Hematopoietic multipotent progenitor cell (in vitro differentiated cells): Measurements from ENCODE around the gene IL1A. TPM values are rescaled to one million over a fixed set of nuclear protein-coding genes. Genes with fewer than 3 reads are reported as not detected.
"Not testable (repeated sequence)": the region's sequence is repeated elsewhere in the genome, so short reads cannot be mapped to it uniquely, and the experiment has no call there.

Experiments
- DNase-seq, 3 donors: peaks; one replicate each; pipeline ENCODE4 v3.0.0-alpha.2; 2011 to 2015; ENCODE audit warnings: low read depth in 2 of 3, low spot score in 2 of 3
- total RNA-seq: library from RNA; depleted of rRNA; stranded (reverse); fragments of >200 nt; gene quantifications from one replicate; pipeline ENCODE4 v1.2.3, GENCODE V29; 2012

Gene IL1A, protein sequence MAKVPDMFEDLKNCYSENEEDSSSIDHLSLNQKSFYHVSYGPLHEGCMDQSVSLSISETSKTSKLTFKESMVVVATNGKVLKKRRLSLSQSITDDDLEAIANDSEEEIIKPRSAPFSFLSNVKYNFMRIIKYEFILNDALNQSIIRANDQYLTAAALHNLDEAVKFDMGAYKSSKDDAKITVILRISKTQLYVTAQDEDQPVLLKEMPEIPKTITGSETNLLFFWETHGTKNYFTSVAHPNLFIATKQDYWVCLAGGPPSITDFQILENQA
- total RNA-seq = under 0.01 TPM

DNA sequence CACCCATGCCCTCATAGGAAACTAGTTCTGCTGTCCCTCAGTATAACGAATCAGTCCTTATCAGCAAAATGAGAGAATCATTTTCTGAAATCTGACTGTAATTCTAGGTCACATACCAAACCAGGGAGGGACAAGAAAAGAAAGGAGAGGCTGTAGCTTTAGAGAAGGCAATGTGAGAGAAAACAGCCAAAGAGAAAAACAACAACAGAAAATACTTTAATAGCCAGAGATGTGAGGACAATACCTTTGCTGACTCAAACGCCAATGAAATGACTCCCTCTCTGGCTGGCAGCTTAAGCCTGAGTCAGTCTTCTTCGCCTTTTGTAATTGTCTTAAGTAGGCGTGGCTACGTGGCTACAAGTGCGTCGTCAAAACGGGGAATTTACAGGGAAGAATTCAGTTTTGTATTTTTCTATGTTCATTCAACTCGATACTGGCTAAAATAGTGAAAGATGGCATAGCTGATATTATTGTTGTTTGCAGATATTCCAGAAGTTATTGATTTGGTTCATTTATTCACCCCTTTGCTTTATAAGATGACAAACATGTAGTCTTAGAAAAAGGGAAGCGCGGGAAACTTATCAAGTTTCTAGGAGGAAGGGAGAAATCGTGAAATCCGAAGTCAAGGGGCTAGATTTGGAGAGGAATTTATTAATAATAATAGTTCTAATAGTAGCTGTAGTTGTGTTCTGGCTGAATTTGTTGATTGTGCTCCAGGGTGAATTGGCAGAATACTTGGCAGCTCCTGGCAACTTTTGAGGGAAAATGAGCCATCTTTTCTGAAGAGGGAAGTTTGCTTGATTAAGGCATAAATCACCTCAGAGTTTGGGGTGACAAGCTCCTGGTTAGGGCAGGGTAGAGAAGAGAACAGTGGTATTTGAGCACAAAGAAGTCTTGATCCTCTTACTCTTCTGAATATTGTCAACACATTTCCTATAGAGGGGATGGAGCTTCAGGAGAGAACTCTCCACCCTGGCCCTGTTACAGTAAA, at the start of gene IL1A:
IL1A (minus strand) TSS at position 295 of the 991 bp plus-strand sequence. CDS start 723 bp downstream, outside the sequence.
- peak in 1 of 3 donors; percentile 36 for DNase-seq

DNA sequence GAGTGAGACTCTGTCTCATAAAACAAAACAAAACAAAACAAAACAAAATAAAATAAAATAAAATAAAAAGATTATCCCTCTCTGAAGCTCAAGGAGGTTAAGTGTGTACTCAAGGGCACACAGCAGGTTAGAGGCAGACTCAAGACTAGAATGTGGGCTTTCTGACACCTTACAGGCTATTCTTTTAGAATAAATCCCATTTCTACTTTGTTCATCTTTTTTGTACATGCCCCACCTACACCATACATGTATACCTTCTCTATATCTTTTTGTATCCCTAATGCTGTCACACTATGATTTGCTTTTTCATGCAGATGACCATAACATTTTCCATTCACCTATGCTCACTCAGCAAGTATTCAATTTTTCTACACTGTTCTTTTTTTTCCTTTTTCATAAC, 49.7 kb upstream of the IL1A start:
- no peak for DNase-seq

DNA sequence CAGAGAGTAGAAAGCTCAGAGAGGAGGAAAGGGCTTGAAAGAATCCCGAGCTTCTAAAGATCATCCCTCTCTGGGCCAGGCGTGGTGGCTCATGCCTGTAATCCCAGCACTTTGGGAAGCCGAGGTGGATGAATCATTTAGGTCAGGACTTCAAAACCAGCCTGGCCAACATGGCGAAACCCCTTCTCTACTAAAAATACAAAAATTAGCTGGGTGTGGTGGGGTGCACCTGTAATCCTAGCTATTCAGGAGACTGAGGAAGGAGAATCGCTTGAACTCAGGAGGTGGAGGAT, 49.3 kb upstream of the IL1A start:
- not testable (repeated sequence) for DNase-seq

DNA sequence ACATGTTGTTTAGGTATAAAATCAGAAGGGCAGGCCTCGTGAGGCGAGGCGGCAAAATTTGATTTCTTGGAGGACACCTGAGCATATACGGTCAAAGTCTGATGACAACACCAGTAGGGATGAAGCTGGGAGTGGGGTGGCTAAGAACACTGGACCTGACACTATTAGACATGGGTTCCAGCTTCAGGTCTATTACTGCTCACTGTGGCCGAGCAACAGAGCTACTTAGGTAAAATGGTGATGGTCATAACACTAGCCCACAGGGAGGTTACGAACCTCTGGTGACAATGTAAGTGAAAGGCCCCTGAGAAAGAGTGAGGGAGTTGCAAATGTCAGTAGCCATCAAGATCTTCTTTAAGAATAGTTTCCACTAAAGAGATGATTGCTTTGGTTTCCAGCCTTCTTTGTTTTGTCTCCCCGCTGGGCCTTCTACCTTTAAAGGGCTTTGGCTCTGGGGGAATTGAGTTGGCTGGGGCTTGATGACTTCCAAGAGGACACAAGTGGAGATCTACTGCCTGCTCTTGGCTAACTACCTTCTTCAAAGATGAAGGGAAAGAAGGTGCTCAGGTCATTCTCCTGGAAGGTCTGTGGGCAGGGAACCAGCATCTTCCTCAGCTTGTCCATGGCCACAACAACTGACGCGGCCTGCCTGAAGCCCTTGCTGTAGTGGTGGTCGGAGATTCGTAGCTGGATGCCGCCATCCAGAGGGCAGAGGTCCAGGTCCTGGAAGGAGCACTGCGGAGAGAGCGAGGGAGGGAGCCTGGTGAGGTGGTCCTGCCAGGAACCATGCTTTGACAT, 48.7 kb upstream of the IL1A start:
- no peak for DNase-seq

DNA sequence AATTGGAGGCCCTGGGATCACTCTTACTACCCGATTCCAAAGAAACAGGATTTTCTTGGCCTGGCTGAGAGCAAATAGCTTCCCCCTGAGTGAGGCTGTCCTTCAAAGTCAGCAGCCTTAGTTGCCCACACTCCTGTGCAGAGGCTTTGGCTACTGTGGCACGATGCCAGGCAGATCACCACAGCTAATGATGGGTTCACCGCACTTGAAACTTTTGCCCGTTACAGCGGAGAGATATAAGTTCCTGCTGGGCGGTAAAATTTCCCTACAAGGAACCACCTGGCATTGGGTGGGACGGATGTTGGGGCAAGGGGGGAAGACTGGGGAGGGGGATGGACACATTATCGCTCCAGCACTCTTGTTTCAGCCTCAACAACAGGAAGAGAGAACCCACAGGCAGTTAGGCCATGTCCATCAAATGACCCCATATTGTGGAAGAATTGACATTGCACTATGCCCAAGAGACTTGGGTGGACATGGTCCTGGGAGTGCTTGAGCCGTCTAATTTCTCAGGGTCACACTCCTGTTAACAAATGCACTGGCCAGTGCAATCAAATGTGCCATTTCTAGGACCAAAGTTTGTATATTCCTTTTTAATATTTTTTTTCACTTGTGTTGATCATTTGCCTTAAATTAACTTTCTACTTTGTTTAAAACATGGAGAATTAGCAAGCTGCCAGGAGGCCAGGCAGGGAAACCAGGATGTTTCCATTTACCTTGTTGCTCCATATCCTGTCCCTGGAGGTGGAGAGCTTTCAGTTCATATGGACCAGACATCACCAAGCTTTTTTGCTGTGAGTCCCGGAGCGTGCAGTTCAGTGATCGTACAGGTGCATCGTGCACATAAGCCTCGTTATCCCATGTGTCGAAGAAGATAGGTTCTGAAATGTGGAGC, 47.9 kb upstream of the IL1A start:
- peak in 2 of 3 donors; percentile 79 to 96 for DNase-seq

DNA sequence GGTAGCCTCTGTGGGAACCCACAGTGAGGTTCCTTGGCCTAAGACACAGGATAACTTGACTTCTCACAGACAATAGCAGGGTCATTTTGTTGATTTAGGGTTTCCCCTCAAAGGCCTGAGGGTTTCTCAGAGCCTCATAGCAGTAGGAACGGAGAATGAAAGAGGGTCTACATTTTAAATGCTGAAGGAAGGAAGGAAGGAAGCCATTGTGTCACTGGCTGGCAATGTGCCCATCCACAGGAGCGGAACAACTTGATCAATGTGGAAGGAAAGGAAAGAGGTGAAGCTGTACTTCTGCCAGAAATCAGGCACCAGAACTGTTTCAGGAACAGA, 47.2 kb upstream of the IL1A start:
- peak in 2 of 3 donors; percentile 59 to 68 for DNase-seq

DNA sequence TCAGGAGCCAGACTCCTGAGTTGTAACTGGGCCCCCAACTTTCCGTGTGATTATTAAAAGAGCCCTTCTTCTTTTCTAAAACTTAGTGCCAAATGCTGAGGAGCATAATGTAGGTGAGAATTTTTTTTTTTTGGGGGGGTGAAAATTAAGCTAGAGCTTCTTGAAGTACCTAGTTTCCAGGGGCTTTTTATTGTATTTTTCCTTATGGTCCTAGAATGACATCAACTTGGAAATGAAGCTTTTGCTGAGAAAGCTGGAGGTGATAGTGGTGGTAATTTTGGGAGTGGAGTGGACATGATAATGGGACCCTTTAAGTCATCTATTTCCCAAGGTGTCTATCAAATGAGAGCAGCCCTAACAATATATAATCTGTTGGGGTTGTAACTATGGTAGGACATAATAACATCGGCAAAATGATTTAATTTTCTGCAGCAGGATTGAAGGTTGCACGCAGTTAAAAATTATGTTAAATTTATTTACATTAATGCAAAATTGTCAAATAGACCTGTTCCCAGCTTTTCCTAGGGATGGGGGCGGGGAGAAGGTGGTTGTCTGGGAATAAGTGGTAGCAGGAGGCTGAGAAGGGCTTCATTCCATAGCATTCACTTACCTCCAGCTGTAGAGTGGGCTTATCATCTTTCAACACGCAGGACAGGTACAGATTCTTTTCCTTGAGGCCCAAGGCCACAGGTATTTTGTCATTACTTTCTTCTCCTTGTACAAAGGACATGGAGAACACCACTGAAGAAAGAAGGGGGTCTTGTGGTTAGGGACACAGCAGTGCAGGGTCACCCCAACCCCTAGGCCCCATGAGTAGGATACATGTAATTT, 46.6 kb upstream of the IL1A start:
- DNase-seq = no peak

DNA sequence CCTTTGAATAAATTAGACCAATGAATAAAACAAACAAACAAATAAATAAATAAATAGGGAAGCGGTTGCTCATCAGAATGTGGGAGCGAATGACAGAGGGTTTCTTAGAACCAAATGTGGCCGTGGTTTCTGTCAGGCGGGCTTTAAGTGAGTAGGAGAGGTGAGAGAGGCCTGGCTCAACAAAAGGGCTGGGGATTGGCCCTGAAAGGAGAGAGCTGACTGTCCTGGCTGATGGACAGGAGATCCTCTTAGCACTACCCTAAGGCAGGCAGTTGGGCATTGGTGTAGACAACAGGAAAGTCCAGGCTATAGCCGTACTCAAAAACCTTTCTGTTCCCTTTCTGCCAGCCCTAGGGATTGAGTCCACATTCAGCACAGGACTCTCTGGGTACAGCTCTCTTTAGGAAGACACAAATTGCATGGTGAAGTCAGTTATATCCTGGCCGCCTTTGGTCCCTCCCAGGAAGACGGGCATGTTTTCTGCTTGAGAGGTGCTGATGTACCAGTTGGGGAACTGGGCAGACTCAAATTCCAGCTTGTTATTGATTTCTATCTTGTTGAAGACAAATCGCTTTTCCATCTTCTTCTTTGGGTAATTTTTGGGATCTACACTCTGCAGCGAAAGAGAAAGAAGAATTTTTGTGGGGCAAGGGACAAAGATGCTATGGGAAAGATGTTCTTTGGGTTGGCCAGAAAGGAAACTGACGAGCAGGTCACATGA, 45.8 kb upstream of the IL1A start:
- no peak for DNase-seq

DNA sequence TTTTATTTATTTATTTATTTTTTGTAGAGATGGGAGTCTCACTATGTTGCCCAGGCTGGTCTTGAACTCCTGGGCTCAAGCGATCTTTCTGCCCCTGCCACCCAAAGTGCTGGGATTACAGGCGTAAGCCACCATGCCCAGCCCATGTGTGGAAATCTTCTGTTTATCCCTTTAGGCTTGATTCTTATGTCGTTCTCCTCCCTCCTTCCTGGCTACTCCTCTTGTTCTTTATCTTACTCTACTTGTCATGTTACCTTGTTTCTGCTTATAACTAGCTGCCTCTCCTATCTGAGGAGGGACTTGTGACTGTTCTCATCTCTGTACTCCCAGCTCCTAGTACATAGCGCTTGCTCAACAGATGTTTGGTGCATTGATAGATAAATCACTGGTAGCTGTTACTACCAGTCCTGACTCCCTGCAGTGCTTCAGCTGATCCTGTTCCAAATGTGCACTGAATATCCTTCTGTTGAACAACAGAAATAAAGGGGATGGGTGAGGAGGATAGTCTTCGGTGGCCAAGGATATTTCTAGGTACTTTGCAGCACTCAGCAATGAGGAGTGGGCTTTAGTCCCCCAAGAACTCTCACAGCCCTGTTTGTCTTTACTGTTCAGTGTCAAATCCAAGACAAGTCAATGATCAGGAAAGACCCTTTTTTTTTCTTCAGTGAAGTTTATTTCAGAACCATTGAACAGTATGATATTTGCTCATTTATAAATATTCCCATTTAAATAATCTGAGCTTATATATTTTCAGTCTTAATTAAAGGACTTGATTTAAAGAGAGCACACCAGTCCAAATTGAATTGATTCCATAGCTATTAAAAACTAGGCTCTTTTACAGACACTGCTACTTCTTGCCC, 45.0 kb upstream of the IL1A start:
- DNase-seq = peak in 1 of 3 donors; percentile 19

DNA sequence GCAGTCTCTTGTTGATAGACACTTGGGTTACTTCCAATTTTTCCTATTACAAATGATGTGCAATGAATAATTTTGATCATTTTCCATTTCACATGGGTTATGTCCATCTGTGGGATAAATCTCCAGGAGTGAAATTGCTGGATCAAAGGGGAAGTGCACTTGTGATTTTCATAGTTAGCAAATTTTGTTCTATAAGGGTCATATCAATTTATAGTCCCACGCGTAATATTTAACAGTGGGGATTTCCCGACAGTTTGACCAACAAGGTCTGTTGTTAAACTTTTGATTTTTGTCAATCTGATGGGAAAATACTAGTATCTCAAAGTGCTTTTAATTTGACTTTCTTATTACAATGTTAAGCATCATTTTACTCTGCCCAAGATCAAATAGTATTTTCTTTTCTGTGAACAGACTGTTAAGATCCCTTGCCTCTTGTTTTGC, 44.0 kb upstream of the IL1A start:
- DNase-seq = no peak

DNA sequence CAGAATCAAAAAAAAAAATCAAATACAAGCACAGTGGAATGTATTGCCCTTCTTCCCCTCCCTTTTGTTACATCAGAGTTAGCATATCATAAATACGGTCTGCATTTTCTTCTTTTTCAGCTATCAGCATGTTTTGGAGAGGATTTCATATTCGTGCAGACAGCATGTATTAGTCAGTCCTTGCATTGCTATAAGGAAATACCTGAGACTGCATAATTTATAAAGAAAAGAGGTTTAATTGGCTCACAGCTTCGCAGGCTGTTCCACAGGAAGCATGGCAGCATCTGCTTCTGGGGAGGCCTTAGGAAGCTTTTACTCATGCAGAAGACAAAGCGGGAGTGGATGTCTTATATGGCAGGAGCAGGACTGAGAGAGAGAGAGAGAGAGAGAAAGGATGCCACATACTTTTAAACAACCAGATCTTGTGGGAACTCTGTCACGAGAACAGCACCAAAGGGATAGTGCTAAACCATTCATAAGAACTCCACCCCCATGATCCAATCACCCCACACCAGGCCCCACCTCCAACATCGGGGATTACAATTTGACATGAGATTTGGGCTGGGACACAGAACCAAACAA, 43.4 kb upstream of the IL1A start:
- no peak for DNase-seq

DNA sequence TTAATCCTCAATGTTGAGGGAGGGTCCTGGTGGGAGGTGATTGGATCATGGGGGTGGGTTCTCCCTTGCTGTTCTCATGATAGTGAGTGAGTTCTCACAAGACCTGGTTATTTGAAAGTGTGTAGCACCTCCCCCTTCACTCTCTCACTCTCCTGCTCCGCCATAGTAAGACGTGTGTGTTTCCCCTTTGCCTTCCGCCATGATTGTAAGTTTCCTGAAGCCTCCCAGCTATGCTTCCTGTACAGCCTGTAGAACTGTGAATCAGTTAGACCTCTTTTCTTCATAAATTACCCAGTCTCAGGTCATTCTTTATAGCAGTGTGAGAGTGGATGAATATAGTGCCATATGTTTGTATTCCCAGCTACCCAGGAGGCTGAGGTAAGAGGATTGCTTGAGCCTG, 42.7 kb upstream of the IL1A start:
- no peak for DNase-seq

DNA sequence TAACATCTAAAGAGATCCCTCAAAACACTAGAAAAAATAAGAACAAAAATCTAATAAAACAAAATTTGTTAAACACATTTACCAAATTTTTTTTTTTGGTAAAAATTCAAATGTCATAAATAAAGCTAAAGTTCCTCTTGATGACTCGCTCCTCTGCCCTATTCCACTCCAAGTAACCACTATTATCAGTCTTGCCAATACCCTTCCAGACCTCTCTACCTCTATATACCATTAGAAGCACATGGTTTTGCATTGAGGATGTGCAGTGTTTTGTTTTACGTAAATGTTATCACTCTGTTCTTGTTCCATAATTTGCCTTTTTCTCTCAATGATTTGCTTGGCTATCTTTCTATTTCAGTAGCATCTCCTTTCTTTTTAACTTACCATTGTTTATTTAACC, 41.4 kb upstream of the IL1A start:
- DNase-seq = no peak

DNA sequence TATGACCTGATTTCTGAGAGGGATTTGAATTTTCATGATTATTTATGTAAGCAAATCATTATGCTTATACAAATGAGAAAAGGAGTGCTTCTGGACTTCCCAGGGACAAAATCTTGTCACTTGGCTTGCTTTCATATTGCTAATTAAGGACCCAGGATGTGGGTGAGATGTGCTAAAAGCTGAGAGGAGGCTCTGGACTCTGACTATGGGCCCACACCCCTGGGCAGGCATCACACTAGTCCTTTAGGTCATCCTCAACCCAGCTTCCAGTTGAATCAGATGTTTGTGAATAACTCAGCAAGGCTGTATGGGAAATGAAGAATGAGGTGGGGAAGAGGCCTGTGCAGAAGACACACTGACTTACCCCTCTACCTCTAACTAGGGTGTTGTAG, 40.4 kb upstream of the IL1A start:
- DNase-seq = no peak

DNA sequence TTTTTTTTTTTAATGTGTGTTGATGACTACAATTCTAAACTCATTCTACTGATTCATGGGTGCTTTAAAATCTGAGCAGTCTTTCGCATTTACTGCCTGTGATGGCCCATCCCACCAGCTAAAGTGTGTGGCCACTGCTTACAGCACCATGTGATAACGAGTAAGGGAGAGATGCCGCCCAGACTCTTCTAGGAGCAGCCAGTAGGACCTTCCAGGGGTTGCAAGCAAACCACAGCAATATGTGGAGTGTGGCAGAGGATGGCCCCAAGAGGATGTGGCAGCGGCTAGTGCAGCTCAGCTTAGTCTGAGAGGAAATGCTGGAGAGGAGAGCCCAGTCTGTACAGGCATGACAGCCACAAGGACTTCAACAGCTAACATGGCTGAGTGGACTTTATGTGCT, 37.4 kb upstream of the IL1A start:
- peak in 1 of 3 donors; percentile 59 for DNase-seq

DNA sequence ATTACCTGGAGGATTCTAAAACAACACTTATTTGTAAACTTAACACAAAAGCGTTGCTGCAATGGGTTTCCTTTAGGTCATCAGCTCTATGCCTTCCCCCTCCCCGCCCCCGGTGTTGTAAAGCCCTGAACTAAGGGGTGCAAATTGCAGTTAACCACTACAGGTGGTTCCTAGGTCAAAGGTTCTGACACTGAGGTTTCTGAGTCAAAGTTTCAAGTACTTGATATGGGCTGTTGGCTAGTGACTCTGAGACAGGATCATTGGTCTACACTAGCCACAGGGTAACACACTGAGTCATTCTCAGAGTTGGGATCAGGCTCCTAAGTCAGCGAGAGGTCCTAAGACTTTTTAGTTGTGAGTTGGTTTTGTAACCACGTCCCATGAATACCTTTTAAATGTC, 36.8 kb upstream of the IL1A start:
- no peak for DNase-seq

DNA sequence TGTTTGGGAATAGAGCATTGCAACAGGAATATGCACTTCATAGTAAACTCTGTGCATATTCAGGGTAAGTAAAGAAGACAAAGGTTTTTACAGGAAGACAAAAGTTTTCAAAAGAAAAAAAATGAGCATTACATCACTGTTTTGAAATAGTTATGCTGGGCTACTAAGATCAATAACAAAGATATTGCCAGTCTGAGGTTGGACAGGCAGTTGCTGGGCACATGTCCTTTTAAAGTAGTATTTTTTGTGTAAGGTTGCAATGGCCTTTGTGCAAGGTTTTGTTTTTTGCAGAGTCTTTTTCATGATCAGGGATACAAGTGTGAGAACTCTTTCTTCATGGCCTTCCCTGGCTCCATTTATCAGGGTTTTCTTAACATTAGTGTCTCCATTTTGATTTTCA, 36.0 kb upstream of the IL1A start:
- DNase-seq = no peak
